Keratinocyte (primary cell): Measurements from ENCODE around the gene AAR2.

Source experiments
- EZH2 ChIP-seq: IDR thresholded peaks from one replicate; pipeline ENCODE4 v1.6.1; 2012; ENCODE audit warnings: inconsistent platforms, mild to moderate bottlenecking, low read length, moderate library complexity
- TF ChIP-seq, protein P1 (sequence below), 3 experiments: IDR thresholded peaks in 1 of 3; conservative IDR thresholded peaks in 1 of 3; optimal IDR thresholded peaks in 1 of 3; 2 replicates in 2 of 3; 3 replicates in 1 of 3; pipeline versions ENCODE3 to v1.5.1; 2011; ENCODE audit warnings: low read length in 3 of 3, mild to moderate bottlenecking in 3 of 3, moderate library complexity in 2 of 3, control low read depth in 1 of 3, inconsistent platforms in 1 of 3; ENCODE audit not compliant: insufficient read depth in 2 of 3; ENCODE audit errors: extremely low read depth in 1 of 3

DNA sequence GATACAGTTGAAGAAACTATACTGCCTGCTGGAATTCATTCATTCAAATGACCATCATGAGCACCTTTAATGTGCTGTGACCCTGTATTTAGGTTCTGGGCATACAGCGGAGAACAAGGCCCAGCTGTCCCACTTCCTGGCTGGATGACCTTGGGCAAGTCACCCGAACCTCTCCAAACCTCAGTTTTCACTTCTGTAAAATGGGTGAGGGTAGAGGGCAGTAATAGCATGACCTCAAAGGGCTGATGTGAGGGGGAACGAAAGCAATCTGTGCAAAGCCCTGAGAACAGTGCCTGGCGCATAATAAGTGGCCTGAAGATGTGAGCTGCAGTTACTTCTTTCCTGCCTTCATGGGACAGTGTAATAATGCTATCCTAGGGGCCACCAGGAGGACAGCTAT is 20.5 kb upstream of the AAR2 start:
- TF ChIP-seq, protein P1, sequence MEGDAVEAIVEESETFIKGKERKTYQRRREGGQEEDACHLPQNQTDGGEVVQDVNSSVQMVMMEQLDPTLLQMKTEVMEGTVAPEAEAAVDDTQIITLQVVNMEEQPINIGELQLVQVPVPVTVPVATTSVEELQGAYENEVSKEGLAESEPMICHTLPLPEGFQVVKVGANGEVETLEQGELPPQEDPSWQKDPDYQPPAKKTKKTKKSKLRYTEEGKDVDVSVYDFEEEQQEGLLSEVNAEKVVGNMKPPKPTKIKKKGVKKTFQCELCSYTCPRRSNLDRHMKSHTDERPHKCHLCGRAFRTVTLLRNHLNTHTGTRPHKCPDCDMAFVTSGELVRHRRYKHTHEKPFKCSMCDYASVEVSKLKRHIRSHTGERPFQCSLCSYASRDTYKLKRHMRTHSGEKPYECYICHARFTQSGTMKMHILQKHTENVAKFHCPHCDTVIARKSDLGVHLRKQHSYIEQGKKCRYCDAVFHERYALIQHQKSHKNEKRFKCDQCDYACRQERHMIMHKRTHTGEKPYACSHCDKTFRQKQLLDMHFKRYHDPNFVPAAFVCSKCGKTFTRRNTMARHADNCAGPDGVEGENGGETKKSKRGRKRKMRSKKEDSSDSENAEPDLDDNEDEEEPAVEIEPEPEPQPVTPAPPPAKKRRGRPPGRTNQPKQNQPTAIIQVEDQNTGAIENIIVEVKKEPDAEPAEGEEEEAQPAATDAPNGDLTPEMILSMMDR (optimal IDR thresholded peaks at IDR 0.05 in 1 of 3, IDR thresholded peaks at IDR 0.05 in 1 of 3, conservative IDR thresholded peaks at IDR 0.05 in 1 of 3; ENCODE audit: extremely low read depth in 1 of 3, insufficient read depth in 2 of 3, low read length in 3 of 3): no peak
- no peak for TF ChIP-seq EZH2
